IPS DF 19.7 (cell line): ENCODE measurements around the gene DTNBP1.

ENCODE experiments used
- DNase-seq: peaks from one replicate; pipeline ENCODE4 v3.0.0-alpha.2; 2013; ENCODE audit warnings: low read depth, low spot score

Gene DTNBP1

DNA sequence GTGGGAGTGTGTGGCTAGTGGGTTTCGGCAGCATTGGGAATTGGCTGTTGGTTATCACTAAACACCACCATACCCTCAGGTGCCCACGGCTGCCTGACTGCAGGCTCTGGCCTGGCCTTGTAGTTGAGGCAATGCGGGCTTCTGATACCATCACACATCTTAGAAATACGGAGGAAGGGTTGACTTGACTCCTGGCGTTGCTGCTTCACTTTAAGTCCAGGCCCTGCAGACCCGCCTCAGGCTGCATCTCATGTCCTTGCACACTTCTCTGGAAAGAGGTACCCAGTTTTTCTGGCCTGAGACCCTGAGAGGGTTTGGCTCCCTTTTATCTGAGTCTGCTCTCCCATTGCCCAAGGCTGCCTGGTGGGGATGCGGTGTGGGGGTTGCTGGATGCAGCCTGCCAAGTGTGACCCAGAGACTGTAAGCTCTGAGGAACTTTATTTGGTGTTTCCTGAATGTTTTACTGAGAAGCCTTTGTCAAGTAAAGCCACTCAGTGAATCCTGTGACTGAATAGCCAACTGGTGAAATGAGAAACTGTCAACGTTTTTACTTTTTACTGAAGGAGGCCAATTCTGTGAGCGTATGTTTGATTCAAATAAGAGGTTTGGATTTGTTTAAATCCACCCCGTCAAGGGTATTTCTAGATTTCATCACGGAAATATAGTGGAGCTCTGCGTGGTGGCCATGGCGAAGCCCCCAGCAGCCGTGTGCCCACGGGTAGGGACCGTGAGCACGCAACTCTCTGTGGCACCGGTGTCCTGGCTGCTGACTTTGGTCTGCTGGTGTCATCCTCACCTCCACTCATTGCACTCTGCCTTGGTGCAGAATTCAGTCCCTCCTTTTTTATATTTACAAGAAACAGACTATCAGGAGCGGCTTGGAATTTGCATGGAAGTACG lies 160.1 kb downstream of the DTNBP1 start:
- DNase-seq: no peak

- DNase-seq: no peak
Observed at GRCh38 chr6:15501826-15502445, 160.9 kb downstream of the DTNBP1 start.

DNA sequence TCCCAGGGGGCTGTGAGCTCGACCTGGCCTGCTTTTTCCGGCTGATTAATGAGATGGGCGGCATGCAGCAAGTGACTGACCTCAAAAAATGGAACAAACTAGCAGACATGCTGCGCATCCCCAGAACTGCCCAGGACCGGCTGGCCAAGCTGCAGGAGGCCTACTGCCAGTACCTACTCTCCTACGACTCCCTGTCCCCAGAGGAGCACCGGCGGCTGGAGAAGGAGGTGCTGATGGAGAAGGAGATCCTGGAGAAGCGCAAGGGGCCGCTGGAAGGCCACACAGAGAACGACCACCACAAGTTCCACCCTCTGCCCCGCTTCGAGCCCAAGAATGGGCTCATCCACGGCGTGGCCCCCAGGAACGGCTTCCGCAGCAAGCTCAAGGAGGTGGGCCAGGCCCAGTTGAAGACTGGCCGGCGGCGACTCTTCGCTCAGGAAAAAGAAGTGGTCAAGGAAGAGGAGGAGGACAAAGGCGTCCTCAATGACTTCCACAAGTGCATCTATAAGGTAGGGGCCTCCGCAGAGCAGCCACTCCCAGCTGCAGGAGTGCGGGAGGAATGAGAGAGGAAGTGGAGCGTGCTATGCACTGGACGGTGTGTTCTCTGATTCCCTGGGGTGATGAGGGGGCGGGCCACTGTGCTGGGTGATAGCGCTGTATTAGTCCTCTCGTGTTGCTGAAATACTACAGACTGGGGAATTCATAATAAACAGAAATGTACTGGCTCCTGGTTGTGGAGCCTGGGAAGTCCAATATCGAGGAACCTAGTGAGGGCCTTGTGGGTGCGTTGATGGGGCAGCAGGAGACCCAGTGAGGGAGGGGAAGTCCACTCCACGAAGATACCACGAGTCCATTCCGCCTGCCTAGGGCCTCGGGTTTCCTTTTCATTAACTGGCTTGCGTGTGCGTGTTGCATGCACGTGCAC lies 161.7 kb downstream of the DTNBP1 start:
- no peak for DNase-seq

DNA sequence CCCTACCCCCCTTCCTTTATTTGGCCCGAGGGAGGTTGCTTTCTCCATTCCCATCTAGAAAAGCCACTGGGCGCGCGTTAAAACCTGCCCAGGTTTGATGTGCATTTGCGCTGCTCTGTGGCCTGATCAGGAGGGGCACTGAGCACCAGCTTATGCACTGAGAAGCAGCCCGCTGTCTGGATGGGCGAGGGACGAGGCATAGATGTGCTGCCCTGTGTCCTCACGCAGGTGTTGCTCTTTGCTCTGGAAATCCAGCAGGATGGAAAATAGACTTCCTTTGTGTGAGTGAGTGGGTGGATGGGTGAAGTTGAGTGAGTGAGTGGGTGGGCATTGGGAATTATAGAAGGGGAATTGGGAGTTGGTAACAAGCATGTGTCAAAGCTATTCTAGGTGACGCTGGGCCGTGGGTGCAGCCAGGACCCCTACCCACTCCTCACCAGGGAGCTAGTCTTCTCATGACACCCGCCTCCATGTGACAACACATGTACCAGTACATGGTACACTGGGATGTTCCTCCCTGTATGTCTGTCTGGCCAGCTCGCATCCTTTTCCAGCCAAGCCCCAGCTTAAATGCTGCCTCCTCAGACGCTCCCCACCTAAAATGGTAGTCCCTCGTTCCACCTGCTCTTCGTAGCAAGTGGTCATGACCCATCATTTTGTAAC lies 162.6 kb downstream of the DTNBP1 start:
- DNase-seq: no peak

DNA sequence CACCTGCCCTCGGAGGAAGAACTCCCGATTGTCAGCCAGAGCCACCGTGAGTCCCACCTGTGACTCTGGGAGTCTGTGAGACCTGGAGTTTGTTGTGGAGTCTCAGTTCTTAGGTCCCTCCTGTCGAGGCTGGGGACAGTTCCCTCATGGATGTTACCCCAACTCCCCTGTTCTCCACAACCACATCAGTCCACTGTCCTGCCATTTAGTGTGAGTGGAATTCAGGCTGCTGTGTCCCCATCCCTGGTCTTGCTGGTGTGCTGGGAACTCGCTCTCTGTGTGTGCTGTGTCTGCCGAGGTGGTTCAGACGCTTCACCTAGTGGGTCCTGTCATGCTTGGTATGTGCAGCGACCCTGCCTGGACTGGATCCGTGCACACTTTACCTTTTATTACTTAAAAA lies 163.2 kb downstream of the DTNBP1 start:
- DNase-seq: no peak

DNA sequence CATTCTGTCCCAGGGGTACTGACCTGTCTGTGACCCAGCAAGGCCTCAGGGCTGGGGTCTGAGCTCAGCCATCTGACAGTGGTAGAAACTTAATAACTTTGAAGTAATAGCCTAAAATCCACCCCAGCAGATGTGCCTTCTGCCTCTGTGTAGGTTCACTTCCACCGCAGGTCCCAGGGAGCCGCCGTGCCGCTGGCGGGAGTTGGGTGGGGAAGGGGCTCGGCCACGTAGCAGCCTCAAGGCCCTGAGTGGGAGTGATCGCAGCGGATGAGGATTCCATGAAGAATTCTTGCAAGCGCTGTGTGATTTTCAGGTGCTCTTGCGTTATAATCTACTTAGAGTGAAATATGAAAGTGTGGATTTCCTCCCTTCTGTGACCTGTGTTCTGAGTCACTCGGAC lies 163.7 kb downstream of the DTNBP1 start:
- no peak for DNase-seq

GRCh38 chr6:15498640-15499039 lies 164.2 kb downstream of the DTNBP1 start:
- DNase-seq: no peak

GRCh38 chr6:15496345-15497131 lies 166.3 kb downstream of the DTNBP1 start:
- DNase-seq: no peak

DNA sequence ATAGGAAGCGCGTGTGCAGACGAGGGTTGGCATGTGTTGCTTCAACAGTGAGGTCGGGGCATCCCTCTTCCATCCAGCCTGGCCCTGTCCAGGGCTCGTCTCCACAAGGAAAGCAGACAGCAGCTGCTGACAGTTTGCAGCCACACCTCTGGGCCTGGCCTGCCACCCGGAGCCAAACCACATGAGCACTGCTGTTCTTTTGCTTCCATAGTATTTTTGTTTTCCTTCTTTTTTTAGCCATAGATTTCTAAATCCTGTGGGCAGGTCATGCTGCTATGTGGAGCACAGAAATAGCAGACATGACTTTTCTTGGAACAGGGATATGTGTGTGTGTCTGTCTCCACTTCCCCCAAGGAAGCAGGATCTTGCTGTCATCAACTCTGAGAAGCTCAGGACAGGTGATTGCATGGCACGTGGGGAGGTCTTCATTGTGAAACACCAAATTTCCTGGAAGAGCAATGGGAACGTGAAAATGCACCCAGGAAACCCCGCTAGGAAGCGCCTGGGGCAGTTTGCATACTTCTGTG lies 167.4 kb downstream of the DTNBP1 start:
- DNase-seq: no peak

GRCh38 chr6:15493437-15494168 lies 169.2 kb downstream of the DTNBP1 start:
- DNase-seq: no peak

DNA sequence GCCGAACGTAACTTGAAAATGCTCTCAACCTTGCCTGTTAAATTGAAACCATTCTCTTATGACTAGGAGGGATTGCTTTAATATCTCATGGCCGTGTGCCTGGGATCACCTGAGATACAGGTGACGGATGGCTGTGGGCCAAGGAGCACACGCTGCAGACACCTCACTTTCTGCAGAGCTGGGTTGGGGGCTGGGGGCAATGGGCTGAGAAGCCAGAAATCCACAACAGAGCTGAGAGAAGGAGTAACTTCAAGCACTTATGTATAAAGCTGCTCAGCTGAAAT lies 170.9 kb downstream of the DTNBP1 start:
- no peak for DNase-seq

DNA sequence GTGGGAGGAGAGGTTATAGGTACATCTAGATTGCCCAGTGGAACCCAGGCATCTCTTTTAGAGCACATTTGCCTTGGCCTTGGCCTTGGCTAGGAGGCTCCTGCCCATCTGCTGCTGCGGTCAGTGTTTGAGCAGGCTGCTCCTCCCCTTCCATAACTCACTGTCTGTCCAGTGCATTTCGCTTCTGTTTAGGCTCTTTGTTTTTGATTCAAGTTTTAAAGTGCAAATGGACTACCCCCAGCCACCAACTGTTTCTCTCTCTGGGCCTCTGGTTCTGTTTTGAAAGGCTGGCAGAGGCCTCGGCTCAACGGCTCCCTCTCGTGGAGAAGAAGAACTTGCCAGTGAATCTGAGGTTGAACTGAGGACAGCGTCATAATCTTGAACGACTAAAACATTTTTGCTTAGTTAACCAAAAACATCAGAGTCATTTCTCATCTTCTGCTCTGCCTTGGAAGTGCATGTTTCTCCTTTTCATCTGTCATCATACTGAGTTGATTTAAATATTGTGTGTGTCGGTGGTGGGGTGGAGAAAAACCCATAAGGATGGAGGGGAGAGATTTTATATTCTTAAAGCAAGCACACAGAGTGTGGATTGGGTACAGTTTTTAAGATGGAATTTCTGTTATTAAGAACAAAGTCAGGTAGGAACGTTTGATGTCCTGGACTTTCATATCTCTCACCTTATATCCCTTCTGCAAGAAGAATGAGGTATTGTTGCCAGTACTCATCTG lies 171.4 kb downstream of the DTNBP1 start:
- no peak for DNase-seq

DNA sequence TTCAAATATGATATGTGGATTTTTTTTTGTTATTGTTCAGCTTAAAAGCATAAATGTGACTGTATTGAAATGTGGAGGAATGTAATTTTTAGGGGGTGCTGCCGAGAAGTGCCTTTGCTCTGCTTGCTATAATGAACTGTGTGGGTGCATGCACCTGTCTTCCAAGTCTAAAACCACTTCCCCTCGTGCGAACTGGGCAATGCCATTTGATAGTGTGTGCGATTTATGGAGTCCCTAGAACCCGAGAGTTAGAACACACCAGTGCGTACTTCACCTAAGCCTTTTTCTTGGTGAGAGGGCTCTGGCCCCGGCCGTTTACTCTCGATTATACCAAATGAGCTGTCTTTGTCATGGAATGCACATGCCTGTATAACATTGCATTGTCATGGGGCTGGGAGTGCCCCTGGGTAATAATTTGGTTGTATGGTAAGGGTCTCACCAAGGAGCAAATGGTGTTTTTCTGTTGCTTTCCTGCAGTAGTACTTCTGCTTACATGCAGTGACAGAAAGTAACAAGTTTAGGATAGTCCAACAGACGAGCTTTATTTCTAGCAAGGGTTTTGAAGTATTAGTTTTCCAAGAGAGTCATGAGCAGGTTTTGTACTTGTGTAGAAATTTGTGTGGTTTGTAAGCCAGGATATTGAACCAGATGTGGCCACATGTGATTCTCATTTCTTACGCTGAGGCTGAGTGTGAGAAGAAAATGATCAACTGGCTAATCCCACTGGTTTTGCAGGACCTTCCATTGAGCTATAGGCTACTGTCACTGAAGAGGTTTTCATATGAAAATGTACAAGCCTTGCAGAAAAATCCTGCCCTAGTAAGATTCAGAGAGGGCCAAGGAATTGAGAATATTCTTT lies 172.4 kb downstream of the DTNBP1 start:
- DNase-seq: no peak

DNA sequence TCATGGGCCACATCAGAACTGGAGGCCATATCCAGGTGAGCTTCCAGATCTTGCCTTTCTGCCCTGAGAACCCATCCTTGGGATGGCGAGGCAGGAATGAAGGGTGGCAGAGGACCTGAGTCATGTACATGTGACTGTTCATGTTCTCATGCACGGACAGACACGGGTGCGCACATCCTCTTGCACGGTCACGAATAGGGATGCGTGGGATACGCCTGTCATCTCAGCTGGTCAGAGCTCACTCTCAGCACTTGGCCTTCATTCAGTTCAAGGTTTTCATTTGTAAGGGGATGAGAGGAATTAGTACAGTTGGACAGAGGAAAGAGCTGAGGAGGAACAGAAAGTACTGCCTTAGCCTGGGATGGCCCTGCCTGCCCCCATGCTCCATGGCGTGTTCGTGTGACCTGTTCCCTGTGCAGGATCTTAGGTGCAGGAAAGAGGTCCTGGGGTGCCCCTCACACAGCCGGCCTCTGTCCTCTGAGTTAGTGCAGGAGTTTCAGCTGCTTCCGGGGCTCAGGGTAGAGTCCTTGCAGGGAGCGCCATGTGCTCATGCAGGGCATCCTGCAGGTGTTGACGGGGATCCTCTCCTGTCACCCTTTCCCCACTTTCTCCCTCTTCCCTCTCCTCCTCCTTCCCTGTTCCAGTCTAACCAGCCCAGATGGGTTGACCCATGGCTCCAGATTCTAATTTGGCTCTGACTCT lies 173.4 kb downstream of the DTNBP1 start:
- DNase-seq: no peak

DNA sequence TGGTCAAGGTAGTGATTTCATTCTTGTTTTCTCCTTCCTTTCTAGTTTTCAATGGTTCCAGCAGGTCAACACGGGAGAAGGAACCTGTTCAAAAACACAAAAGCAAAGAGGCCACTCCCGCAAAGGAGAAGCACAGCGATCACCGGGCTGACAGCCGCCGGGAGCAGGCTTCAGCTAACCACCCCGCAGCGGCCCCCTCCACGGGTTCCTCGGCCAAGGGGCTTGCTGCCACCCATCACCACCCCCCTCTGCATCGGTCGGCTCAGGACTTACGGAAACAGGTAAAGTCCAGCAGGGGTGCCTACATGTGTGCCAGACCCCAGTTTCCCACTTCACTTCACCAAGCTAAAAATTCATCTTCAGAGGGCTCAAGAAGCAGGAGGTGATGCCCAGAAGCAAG lies 175.6 kb downstream of the DTNBP1 start:
- DNase-seq: no peak

DNA sequence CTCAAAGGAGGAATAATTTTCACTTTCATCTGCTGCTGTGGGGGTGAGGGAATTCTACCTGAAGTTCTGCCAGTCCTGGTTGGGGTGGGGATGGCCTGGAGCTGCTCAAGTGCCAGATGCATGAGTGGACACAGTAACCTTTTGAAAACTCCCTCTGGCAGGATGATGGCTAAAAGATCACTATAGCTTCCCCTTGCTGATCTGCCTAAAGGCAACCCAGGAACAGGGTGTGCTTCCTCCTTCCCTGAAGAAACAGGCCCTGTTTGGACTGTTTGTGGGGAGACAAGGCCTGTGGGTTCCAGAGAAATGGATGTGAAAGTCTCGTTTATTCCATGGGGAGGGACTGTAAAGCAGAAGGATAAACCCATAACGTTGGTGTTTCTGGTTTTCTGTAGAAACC lies 176.9 kb downstream of the DTNBP1 start:
- no peak for DNase-seq

GRCh38 chr6:15484821-15485220 lies 178.0 kb downstream of the DTNBP1 start:
- no peak for DNase-seq

- no peak for DNase-seq
Observed at GRCh38 chr6:15484140-15484539, 178.7 kb downstream of the DTNBP1 start.
